UCSD-AML1 (cell line): ENCODE results near the gene KIF26B.
"Not testable (repeated sequence)": the region's sequence is repeated elsewhere in the genome, so short reads cannot be mapped to it uniquely, and the experiment has no call there.

Experiments
- DNase-seq: peaks from one replicate; lab custom pipeline; 2025; ENCODE audit not compliant: unreplicated experiment; lab: John Stamatoyannopoulos, UW

KIF26B gene

DNA sequence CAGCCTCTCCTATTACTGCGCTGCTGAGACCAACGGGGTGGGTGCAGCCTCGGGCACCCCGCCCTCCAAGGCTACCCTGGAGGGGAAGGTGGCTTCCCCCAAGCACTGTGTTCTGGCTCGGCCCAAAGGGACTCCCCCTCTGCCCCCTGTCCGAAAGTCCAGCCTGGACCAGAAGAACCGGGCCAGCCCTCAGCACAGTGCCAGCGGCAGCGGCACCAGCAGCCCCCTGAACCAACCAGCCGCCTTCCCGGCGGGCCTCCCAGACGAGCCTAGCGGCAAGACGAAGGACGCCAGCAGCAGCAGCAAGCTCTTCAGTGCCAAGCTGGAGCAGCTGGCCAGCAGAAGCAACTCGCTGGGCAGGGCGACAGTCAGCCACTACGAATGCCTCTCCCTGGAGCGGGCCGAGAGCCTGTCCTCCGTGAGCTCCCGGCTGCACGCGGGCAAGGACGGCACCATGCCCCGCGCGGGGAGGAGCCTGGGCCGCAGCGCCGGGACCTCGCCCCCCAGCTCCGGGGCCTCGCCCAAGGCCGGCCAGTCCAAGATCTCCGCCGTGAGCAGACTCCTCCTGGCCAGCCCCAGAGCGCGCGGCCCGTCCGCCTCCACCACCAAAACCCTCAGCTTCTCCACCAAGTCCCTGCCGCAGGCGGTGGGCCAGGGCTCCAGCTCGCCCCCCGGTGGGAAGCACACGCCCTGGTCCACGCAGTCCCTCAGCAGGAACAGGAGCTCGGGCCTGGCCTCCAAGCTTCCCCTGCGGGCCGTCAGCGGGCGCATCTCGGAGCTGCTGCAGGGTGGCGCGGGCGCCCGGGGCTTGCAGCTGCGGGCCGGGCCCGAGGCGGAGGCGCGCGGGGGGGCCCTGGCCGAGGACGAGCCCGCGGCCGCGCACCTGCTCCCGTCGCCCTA is 533.1 kb downstream of the KIF26B start:
- DNase-seq: no peak

DNA sequence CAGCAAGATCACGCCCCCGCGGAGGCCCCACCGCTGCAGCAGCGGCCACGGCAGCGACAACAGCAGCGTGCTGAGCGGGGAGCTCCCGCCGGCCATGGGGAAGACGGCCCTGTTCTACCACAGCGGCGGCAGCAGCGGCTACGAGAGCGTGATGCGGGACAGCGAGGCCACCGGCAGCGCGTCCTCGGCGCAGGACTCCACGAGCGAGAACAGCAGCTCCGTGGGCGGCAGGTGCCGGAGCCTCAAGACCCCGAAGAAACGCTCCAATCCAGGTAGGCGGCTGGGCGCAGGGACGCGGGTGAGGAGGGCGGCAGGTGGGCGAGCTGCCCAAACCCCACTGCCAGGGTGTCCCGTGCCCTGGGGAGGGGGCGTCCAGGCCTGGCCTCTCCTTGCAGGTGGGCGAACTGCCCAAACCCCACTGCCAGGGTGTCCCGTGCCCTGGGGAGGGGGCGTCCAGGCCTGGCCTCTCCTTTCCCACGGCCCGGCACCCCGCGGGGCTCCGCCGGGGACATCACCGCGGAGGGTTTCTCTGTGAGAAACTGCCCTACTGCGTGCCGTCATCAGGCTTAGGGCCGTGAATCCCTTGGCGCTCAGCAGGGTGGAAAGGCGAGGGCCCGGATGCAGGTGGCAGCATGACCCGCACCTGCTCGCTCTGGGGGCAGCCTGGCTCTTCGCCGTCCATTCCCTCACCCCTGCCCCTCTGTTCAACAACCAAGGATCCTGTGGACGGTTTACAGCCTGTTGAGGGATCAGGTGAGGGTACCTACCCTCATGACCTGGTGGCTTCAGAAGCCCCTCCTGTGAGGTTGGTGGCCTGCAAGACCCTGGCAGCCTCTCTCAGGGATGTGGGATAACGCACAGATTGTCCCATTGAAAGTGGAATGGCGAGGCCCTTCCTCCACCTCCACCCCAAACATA is 534.0 kb downstream of the KIF26B start:
- no peak for DNase-seq

GRCh38 chr1:245690156-245690690 is 535.4 kb downstream of the KIF26B start:
- no peak for DNase-seq

DNA sequence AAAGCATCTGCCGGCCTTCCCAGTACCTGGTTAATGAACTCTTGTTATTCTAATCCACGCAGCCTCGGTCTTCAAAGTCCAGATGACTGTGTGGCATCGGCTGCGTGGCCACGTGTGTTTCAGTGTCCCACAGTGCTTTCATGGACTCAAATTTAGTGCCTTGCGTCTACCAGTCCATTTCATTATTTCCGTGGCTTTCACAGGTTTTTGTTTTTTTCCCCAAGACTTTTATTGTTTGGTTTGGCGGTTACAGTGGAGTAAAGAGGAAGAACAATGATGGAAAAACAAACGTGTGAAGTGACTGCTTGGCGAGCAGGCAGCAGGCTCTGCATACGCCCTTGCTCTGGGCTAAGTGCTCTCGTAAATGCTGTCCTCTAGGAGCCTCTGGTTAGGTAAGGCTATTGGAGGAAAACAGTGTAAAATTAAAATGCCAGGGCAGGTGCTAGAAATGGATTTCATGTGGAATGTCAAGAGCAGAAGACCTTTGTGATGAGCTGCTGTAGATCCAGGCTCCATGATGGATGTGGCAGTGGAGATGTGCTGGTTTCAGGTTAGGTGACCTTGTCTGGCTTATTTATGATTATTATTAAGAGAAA is 536.3 kb downstream of the KIF26B start:
- DNase-seq: no peak

DNA sequence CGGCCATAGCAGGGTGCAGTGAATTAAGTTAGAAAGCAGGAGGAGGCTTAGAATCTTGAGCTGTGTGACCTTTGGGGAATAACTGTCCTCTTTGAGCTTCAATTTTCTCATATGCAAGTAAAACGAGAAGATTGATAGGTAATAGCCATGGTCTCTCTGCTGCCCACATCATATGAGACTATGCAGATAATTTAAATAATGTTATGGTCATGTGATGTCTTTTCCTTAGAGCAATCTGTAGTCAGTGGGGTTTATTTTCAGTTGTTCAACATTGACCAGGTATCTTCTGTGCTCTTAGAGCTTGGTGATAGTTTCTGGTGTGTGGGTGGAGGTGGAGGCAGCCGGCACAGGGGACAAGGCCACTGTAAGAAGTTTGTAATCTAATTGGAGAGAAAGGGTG is 537.1 kb downstream of the KIF26B start:
- no peak for DNase-seq

GRCh38 chr1:245692318-245692717 is 537.5 kb downstream of the KIF26B start:
- no peak for DNase-seq

DNA sequence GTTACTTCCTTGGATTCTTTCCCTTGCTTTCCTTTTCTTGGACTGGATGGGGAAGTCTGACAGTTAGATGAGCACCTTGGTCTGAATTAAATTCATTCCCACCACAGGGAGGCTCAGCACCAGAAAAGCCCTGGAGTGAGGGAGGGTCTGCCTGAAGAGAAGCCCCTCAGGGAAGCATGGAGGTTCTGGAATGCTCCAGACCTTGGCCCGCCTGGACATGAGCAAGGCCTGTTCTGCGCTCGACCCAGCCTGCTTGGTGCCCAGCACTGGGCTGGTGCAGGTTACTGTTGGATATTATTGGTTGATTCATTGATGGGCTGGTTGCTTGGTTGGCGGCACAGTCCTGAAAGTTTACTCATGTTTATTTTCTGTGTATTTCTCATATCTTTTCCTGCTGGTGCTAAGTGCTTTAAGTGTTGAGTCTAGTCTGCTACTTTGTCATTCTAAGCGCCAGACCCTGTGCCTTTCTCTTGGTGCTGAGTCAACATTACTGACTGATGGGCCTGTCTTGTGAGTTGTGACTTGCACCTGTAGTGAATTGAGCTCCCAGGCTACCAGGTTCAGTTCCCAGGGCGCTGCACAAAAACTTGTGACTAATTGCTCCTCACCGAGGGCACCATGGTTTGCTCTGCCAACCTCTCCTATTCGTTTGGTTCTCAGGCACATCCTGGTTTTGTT is 538.5 kb downstream of the KIF26B start:
- no peak for DNase-seq

DNA sequence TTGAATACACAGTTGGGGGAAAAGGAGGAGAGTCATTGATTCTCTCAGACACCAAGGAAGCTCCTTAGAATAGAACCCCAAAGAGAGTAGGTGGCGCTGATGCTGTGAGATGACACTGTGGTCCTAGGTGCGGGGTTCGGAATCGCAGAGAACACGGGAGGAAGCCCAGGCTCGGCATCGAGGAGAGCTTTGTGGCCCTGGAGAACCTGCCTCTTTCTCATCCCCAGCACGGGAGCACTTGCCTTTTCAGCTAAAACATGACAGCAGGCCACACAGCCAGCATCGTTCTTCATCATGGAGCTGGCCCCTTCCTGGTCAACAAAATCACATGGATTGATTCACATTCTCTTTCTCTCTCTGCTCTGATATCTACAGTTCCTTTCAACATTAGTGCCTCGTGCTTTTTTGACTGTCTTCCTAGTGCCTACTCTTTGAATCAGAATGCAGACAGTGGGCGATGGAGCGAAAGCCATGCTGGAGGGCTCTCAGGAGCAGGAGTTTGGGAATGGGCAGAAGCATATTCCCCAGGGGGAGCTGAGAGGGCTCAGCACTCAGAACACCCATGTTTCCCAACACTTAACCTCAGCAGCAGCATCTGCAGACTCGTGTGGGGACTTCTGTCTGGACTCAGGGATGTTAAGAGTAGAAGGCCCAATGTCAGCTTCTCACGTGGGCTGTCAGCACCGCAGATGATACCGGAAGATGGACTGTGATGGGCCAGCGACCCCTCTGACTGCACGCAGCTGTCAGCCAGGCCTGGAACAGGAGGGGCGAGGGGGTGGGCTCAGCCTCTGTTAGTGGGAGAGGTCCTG is 539.4 kb downstream of the KIF26B start:
- no peak for DNase-seq

GRCh38 chr1:245694753-245695195 is 540.0 kb downstream of the KIF26B start:
- DNase-seq: no peak

DNA sequence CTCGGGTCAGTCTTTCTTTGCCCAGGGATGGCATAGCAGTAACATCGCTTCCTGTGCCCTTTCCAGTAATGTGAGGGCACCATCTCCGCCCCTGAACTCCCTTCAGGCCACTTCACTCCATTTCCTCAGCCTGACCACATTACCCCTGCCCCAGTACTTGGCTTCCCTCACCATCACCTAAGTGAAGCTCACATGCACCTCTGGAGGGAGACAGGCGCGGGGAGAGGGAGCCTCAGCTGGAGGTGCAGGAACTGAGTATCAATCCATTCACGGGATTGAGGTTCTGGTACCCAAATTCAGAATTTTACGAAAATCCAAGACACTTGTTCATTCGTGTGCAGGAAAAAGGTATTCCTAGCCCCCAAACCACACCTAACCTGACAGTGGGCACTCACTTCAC is 540.4 kb downstream of the KIF26B start:
- DNase-seq: no peak

GRCh38 chr1:245695701-245696100 is 540.9 kb downstream of the KIF26B start:
- DNase-seq: not testable (repeated sequence)

GRCh38 chr1:245698116-245698515 is 543.3 kb downstream of the KIF26B start:
- no peak for DNase-seq

DNA sequence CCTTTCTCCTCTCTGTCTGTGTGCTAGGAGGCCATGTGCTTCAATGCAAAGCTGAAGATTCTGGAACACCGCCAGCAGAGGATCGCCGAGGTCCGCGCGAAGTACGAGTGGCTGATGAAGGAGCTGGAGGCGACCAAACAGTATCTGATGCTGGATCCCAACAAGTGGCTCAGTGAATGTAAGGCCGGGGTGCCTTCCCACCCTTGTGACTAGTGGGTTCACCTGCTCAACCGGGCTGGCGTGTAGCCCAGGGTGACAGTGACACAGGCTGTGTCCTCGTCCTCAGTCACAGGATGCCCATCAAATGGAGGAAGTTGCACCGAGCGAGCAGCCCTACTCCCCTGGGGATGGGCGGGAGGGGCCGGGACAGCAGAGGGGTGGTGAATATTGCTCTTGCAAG is 544.1 kb downstream of the KIF26B start:
- no peak for DNase-seq

DNA sequence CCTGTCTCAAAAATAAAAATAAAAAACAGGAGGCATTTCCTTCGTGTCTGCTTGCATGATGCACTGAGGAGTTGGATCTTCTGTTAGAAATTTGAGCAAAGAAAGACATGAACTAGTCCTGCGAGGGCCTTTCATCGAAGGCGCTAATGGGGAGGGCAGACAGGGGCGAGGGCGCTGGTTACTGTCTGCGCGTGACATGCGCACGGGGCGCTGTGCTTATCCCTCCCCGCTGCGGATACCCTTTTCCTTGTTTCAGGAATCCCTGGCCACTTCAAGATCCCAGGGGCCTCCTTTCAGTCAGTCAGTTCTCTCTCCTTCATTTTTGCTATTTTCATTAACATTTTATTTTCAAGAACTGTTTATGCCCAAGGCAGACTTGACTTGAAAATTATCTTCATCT is 545.8 kb downstream of the KIF26B start:
- no peak for DNase-seq

GRCh38 chr1:245701631-245702030 is 546.8 kb downstream of the KIF26B start:
- DNase-seq: no peak

- no peak for DNase-seq
Measured at GRCh38 chr1:245702346-245702745, 547.6 kb downstream of the KIF26B start.

- no peak for DNase-seq
Measured at GRCh38 chr1:245704341-245704740, 549.6 kb downstream of the KIF26B start.

DNA sequence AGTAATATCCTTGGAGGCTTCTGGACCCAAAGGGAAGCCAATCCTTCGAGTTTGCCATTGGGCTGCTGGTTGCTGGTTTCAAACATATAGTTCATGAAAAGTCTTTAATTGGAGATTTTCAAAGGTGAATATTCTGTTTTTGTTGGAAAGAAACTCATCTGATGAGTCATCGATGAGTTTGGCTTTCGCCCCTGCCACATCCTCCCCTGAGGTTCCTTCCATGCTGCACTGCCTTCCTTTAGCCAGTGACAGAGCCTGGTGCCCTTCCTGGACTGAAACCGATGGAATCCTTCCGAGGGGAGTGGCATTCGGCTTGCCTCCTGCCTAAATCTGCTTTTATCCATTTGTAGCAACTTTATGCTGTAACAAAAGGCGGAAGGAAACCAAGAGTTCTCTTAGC is 550.0 kb downstream of the KIF26B start:
- peak; percentile 44 for DNase-seq

DNA sequence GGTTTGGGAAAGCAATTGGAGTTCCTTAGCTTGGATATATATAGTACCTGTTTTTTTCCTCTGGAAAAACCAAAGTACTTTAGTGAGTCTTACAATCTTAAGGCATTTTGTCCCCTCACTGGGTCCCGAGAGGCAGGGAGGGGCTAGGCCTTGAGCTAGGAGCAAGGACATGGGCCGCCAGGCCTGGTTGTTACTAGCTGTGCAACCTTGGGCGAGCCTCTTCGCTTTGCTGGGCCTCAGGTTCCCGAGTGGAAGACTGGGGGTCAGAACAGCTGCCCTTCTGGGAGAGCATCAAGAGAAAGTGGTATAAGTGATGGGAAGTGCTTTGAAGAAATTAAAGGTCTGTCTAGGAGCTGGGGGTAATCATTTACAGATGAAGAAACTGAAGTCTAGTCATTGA is 553.2 kb downstream of the KIF26B start:
- DNase-seq: no peak
